Panc1 (cell line): Measurements from ENCODE around the gene SKOR1. TPM values are rescaled to one million over a fixed set of nuclear protein-coding genes. Genes with fewer than 3 reads are reported as not detected.

ENCODE experiments used
- ATAC-seq: fragments of 200-7000 bp; cut with Tn5 transposase; 2 replicates; pipeline ENCODE4 v1.9.1; 2020; ENCODE audit warnings: mild to moderate bottlenecking, moderate library complexity
- Bru-seq: library from RNA; stranded (reverse); fragments of 400-500 nt; gene quantifications from one replicate; lab custom pipeline; 2021; lab: Mats Ljungman, UMichigan
- BruChase-seq, 2 experiments: library from RNA; stranded (reverse); fragments of 400-500 nt; gene quantifications; one replicate each; lab custom pipeline; 2021; lab: Mats Ljungman, UMichigan
- BruUV-seq: library from RNA; stranded (reverse); fragments of 400-500 nt; replicated peaks from 2 replicates; lab custom pipeline; 2021; lab: Mats Ljungman, UMichigan
- CTCF ChIA-PET: fragments of 300-600 bp; sonication (Branson Sonifier 250); formaldehyde crosslinking; loops from one replicate; lab custom pipeline; 2022; ENCODE audit warnings: antibody characterized with exemption; lab: Charles Lee
- POLR2A ChIA-PET: fragments of 300-600 bp; sonication (Branson Sonifier 250); formaldehyde crosslinking; loops from one replicate; lab custom pipeline; 2022; ENCODE audit warnings: antibody characterized with exemption; lab: Charles Lee
- DNase-seq: peaks from one replicate; pipeline ENCODE4 v3.0.0-alpha.2; 2010; ENCODE audit warnings: low read depth, low spot score
- H3K27ac ChIP-seq: 2 replicates; pipeline ENCODE4 v1.5.1; 2011; ENCODE audit warnings: mild to moderate bottlenecking, low read length, inconsistent platforms
- H3K27me3 ChIP-seq: fragments of 200-500 bp; sonication (Bioruptor generic); 2 replicates; pipeline ENCODE4 v1.6.0; 2014; ENCODE audit warnings: low read length, inconsistent platforms; ENCODE audit not compliant: control insufficient read depth, insufficient read depth
- H3K36me3 ChIP-seq: fragments of 200-500 bp; sonication (Bioruptor generic); 2 replicates; pipeline ENCODE4 v1.5.1; 2014; ENCODE audit warnings: inconsistent platforms, mild to moderate bottlenecking, low read length, moderate library complexity; ENCODE audit not compliant: control insufficient read depth, insufficient read depth
- H3K4me1 ChIP-seq: 2 replicates; pipeline ENCODE4 v1.5.1; 2011; ENCODE audit warnings: inconsistent platforms, mild to moderate bottlenecking, low read length, moderate library complexity; ENCODE audit not compliant: control insufficient read depth, insufficient read depth
- H3K4me3 ChIP-seq, 2 experiments: 2 replicates each; pipeline ENCODE4 v1.5.1; 2011 to 2012; ENCODE audit warnings: low read depth in 2 of 2, low read length in 2 of 2, mild to moderate bottlenecking in 2 of 2, inconsistent platforms in 1 of 2, moderate library complexity in 1 of 2
- H3K9me3 ChIP-seq: fragments of 200-500 bp; sonication (Bioruptor generic); 2 replicates; pipeline ENCODE4 v1.5.1; 2014; ENCODE audit warnings: low read depth, mild to moderate bottlenecking, inconsistent platforms, low read length, moderate library complexity; ENCODE audit not compliant: control insufficient read depth, insufficient read depth
- POLR2AphosphoS5 ChIP-seq: IDR thresholded peaks from 2 replicates; pipeline ENCODE4 v1.6.1; 2012; ENCODE audit warnings: mild to moderate bottlenecking, low read depth, low read length, moderate library complexity
- SIN3A ChIP-seq: IDR thresholded peaks from 2 replicates; pipeline ENCODE4 v1.6.1; 2012; ENCODE audit warnings: low read depth, mild to moderate bottlenecking, low read length, moderate library complexity, borderline replicate concordance; ENCODE audit not compliant: insufficient read depth
- TCF7L2 ChIP-seq: IDR thresholded peaks from 2 replicates; pipeline ENCODE4 v1.6.1; 2011; ENCODE audit warnings: mild to moderate bottlenecking, low read depth, low read length, inconsistent platforms
- in situ Hi-C: cut with HindIII; loops from 2 replicates; pipeline ENCODE4 v1.10.0; 2016; ENCODE audit warnings: low sequenced_read_pairs, low pct_unique_long_range_greater_than_20kb
- intact Hi-C: fragments of 100-400 bp; cut with micrococcal nuclease; formaldehyde crosslinking; loops from one replicate; pipeline ENCODE4 v1.10.0; 2022; ENCODE audit not compliant: unreplicated experiment
- long read RNA-seq: library from polyadenylated mRNA; unstranded; transcript quantifications from one replicate; pipeline ENCODE4 v2.0.0, GENCODE V29; 2021; ENCODE audit not compliant: unreplicated experiment
- polyA plus RNA-seq: library from polyadenylated mRNA; unstranded; fragments of >200 nt; gene quantifications from one replicate; pipeline ENCODE4 v1.2.1, GENCODE V29; 2012; ENCODE audit warnings: missing spikeins; ENCODE audit not compliant: insufficient read length
- total RNA-seq: library from RNA; stranded (reverse); gene quantifications from one replicate; pipeline ENCODE4 v1.2.1, GENCODE V29; 2021; ENCODE audit not compliant: unreplicated experiment
- TF ChIP-seq, protein P1 (sequence below), 2 experiments: IDR thresholded peaks; 2 replicates each; pipeline ENCODE4 v1.6.1; 2011 to 2012; ENCODE audit warnings: low read depth in 2 of 2, control low read depth in 1 of 2, low read length in 1 of 2, mild to moderate bottlenecking in 1 of 2, moderate library complexity in 1 of 2; ENCODE audit not compliant: insufficient read depth in 1 of 2
- TF ChIP-seq, protein P2 (sequence below): fragments of 450-650 bp; IDR thresholded peaks from 2 replicates; pipeline ENCODE4 v1.5.1; 2017; ENCODE audit warnings: mild to moderate bottlenecking

Gene SKOR1
- 0.21 TPM for total RNA-seq
- 0.12 TPM for polyA plus RNA-seq
- Bru-seq, nascent RNA, result percentile 28 among the genes with signal in this experiment
- percentile 22 among the genes with signal in this experiment for BruChase-seq, experiment 1, labeled RNA remaining after a 2-hour chase
- BruChase-seq, experiment 2, labeled RNA remaining after a 6-hour chase, result percentile 21 among the genes with signal in this experiment
- long read RNA-seq, result 0 reads

DNA sequence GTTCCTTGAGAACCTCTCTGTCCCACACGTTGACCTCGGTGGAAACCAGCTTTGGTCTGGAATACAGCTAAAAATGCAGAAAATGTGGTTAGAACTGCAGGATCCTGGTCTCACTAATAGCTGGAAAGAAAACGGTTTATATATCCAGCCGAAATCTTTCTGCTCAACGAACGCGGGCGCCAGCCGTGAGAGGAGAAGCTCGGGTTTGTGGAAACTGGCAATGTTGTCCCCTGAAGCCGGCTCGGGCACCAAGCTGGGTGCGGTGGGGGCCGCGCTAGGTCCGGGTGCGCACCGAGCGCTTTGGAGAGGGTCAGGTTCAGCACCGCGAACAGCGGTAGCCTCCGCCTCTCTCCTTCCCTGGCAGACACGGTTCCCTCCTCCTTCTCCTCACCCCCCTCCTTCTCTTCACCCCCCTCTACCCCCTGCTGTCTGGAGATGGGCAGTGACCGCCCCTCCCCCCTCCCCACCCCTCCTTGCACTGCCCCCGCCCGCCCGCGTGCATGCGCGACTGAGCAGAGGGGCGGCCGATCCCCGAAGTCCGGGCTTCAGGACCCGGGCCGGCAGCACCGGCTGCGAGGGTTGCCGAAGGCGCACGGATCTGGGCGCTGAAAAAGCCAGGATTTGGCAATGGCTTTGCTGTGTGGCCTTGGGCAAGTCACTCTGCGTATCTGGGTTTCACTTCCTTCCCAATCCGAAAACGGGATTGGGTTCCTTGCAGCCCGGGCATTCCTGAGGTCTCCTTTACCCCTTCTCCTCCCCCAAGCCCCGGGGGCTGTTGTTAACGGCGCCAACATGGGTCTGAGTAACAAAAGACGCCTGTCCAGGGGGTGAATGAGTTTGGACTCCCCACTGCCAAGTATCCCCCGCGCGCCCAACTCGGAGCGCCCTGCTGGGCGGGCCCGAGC, at the start of gene SKOR1:
Gene SKOR1 (plus strand): TSS at position 534 of the 905 bp plus-strand sequence. CDS start 94 bp downstream, at position 628.
- H3K9me3 ChIP-seq, result no peaks in the 10 kb centered on the region
- ChIA-PET POLR2A (interaction anchor here (0.6 kb wide), 1 partner anchor 729 kb away, joined by 6 read pairs; no protein-coding TSS in a partner anchor), CTCF (no interaction called here)
- no peaks in the 10 kb centered on the region for H3K36me3 ChIP-seq
- H3K27ac ChIP-seq, result no peak within 1 kb of the TSS
- in situ Hi-C loops, result no loop called here
- peaks cover 19% of the 10 kb centered on the region; the same call in 1 of the 2 replicates for H3K27me3 ChIP-seq
- BruUV-seq, result no TSS peak
- peak within 1 kb of the TSS; percentile 16 to 43; a peak in 3 of 4 replicates for H3K4me3 ChIP-seq
- peaks cover 14% of the 10 kb centered on the region for H3K4me1 ChIP-seq
- TF ChIP-seq TCF7L2 (no peak), POLR2AphosphoS5 (no peak)
- TF ChIP-seq, protein P1, sequence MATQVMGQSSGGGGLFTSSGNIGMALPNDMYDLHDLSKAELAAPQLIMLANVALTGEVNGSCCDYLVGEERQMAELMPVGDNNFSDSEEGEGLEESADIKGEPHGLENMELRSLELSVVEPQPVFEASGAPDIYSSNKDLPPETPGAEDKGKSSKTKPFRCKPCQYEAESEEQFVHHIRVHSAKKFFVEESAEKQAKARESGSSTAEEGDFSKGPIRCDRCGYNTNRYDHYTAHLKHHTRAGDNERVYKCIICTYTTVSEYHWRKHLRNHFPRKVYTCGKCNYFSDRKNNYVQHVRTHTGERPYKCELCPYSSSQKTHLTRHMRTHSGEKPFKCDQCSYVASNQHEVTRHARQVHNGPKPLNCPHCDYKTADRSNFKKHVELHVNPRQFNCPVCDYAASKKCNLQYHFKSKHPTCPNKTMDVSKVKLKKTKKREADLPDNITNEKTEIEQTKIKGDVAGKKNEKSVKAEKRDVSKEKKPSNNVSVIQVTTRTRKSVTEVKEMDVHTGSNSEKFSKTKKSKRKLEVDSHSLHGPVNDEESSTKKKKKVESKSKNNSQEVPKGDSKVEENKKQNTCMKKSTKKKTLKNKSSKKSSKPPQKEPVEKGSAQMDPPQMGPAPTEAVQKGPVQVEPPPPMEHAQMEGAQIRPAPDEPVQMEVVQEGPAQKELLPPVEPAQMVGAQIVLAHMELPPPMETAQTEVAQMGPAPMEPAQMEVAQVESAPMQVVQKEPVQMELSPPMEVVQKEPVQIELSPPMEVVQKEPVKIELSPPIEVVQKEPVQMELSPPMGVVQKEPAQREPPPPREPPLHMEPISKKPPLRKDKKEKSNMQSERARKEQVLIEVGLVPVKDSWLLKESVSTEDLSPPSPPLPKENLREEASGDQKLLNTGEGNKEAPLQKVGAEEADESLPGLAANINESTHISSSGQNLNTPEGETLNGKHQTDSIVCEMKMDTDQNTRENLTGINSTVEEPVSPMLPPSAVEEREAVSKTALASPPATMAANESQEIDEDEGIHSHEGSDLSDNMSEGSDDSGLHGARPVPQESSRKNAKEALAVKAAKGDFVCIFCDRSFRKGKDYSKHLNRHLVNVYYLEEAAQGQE (IDR thresholded peaks at IDR 0.05; ENCODE audit: insufficient read depth in 1 of 2, low read depth in 2 of 2, low read length in 1 of 2), result peak; percentile 86 to 92
- ATAC-seq (peak; percentile 52), DNase-seq (no peak)
- intact Hi-C loops, result no loop called here

GRCh38 chr15:67775998-67776397, 49.3 kb upstream of the SKOR1 start:
- POLR2A ChIA-PET, result no interaction called here
- H3K27ac ChIP-seq, result no peak overlapping the region
- no peak for ATAC-seq
- no peaks in the 10 kb centered on the region for H3K27me3 ChIP-seq
- no peaks in the 10 kb centered on the region for H3K9me3 ChIP-seq
- in situ Hi-C loops (no loop called here), intact Hi-C loops (no loop called here)
- no peaks in the 10 kb centered on the region; the same call in 1 of the 2 replicates for H3K4me1 ChIP-seq
- H3K4me3 ChIP-seq, result no peak overlapping the region
- BruUV-seq, result no TSS peak
- no peak for DNase-seq
- no peaks in the 10 kb centered on the region for H3K36me3 ChIP-seq
- no peak for TF ChIP-seq POLR2AphosphoS5
- TF ChIP-seq TCF7L2, result no peak
- no peak for TF ChIP-seq SIN3A
- TF ChIP-seq, protein P1 (IDR thresholded peaks at IDR 0.05; ENCODE audit: insufficient read depth in 1 of 2, low read depth in 2 of 2, low read length in 1 of 2), result no peak
- TF ChIP-seq, protein P2, sequence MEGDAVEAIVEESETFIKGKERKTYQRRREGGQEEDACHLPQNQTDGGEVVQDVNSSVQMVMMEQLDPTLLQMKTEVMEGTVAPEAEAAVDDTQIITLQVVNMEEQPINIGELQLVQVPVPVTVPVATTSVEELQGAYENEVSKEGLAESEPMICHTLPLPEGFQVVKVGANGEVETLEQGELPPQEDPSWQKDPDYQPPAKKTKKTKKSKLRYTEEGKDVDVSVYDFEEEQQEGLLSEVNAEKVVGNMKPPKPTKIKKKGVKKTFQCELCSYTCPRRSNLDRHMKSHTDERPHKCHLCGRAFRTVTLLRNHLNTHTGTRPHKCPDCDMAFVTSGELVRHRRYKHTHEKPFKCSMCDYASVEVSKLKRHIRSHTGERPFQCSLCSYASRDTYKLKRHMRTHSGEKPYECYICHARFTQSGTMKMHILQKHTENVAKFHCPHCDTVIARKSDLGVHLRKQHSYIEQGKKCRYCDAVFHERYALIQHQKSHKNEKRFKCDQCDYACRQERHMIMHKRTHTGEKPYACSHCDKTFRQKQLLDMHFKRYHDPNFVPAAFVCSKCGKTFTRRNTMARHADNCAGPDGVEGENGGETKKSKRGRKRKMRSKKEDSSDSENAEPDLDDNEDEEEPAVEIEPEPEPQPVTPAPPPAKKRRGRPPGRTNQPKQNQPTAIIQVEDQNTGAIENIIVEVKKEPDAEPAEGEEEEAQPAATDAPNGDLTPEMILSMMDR, result no peak
- CTCF ChIA-PET, result no interaction called here
